Erythroblast (primary cell): ENCODE measurements around the gene AFAP1L2.

Experiments used
- GATA1 ChIP-seq: IDR thresholded peaks from 2 replicates; pipeline ENCODE4 v1.6.1; 2011; ENCODE audit warnings: low read depth, mild to moderate bottlenecking, control low read depth, low read length, moderate library complexity
- POLR2A ChIP-seq: IDR thresholded peaks from 2 replicates; pipeline ENCODE4 v1.6.1; 2011; ENCODE audit warnings: mild to moderate bottlenecking, low read length

DNA sequence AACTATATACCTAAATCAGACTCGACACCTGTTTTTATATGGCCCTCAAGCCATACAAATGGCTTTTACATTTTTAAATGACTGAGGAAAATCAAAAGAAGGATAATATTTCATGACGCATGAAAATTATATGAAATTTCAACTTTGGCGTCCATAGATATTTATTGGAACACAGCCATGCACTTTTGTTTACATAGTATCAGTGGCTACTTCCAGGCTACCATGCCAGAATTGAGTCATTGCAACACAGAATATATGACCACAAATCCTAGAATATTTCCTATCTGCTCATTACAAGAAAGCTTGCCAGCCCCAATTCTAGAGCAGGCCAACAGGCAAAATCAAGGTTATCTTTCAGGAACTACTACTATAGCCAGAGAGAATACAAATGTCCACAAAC is 29.3 kb downstream of the AFAP1L2 start:
- no peak for TF ChIP-seq POLR2A
- no peak for TF ChIP-seq GATA1
